HepG2 (cell line): ENCODE data around the gene CCT7. TPM values are rescaled to one million over a fixed set of nuclear protein-coding genes. Genes with fewer than 3 reads are reported as not detected.

ENCODE experiments used
- BRCA1 ChIP-seq: sonication (generic); formaldehyde crosslinking; IDR thresholded peaks from 2 replicates; pipeline ENCODE4 v1.4.0; 2020; ENCODE audit warnings: missing genetic modification reagents
- FOXC1 ChIP-seq: sonication (generic); formaldehyde crosslinking; IDR thresholded peaks from 2 replicates; pipeline ENCODE4 v1.8.0; 2022; ENCODE audit warnings: mild to moderate bottlenecking, missing genetic modification reagents, borderline replicate concordance
- HDAC1 ChIP-seq: sonication (generic); formaldehyde crosslinking; IDR thresholded peaks from 2 replicates; pipeline ENCODE4 v1.5.1; 2020; ENCODE audit warnings: mild to moderate bottlenecking, missing genetic modification reagents
- HDAC2 ChIP-seq: sonication (generic); formaldehyde crosslinking; IDR thresholded peaks from 2 replicates; pipeline ENCODE4 v1.4.0; 2020; ENCODE audit warnings: missing genetic modification reagents
- HNF4G ChIP-seq, 2 experiments: sonication (generic) in 1 of 2; formaldehyde crosslinking in 1 of 2; IDR thresholded peaks; 2 replicates each; pipeline versions ENCODE4 v1.4.0 to v1.6.1; 2011 to 2020; ENCODE audit warnings: borderline replicate concordance in 2 of 2, low read depth in 2 of 2, mild to moderate bottlenecking in 2 of 2, low read length in 1 of 2, missing genetic modification reagents in 1 of 2, moderate library complexity in 1 of 2
- KAT2B ChIP-seq: fragments of 150-350 bp; IDR thresholded peaks from 2 replicates; pipeline ENCODE4 v1.6.1; 2014; ENCODE audit warnings: low read depth, low read length, borderline replicate concordance
- KDM5A ChIP-seq: fragments of 200-600 bp; sonication (generic); IDR thresholded peaks from 2 replicates; pipeline ENCODE4 v1.7.0; 2018; ENCODE audit warnings: antibody characterized with exemption, mild to moderate bottlenecking, low read length, borderline replicate concordance
- SRY ChIP-seq: sonication (generic); formaldehyde crosslinking; IDR thresholded peaks from 2 replicates; pipeline ENCODE4 v1.8.0; 2022; ENCODE audit warnings: mild to moderate bottlenecking, missing genetic modification reagents
- ZNF225 ChIP-seq: sonication (generic); formaldehyde crosslinking; IDR thresholded peaks from 2 replicates; pipeline ENCODE4 v1.4.0; 2020; ENCODE audit warnings: mild to moderate bottlenecking, missing genetic modification reagents
- ZNF251 ChIP-seq: sonication (generic); formaldehyde crosslinking; IDR thresholded peaks from 2 replicates; pipeline ENCODE4 v1.9.0; 2021; ENCODE audit warnings: mild to moderate bottlenecking, missing genetic modification reagents
- ZNF350 ChIP-seq: sonication (generic); formaldehyde crosslinking; IDR thresholded peaks from 2 replicates; pipeline ENCODE4 v1.4.0; 2020; ENCODE audit warnings: mild to moderate bottlenecking, low read depth, missing genetic modification reagents, borderline replicate concordance
- ZNF460 ChIP-seq: sonication (generic); formaldehyde crosslinking; IDR thresholded peaks from 2 replicates; pipeline ENCODE4 v1.5.1; 2020; ENCODE audit warnings: missing genetic modification reagents, mild to moderate bottlenecking, borderline replicate concordance
- ZNF501 ChIP-seq: sonication (generic); formaldehyde crosslinking; IDR thresholded peaks from 2 replicates; pipeline ENCODE4 v1.5.1; 2020; ENCODE audit warnings: mild to moderate bottlenecking, moderate library complexity, missing genetic modification reagents
- ZNF577 ChIP-seq: sonication (generic); formaldehyde crosslinking; IDR thresholded peaks from 2 replicates; pipeline ENCODE4 v1.4.0; 2020; ENCODE audit warnings: mild to moderate bottlenecking, low read depth, missing genetic modification reagents, borderline replicate concordance
- ZSCAN9 ChIP-seq: IDR thresholded peaks from 2 replicates; pipeline ENCODE4 v1.6.1; 2016; ENCODE audit warnings: borderline replicate concordance
- polyA plus RNA-seq, 8 experiments: library from polyadenylated mRNA; depleted of rRNA in 3 of 8; stranded (reverse) in 7 of 8; unstranded in 1 of 8; fragments of >200 nt; fragmentation: Illumina TruSeq in 4 of 8; extraction: Trizol in 4 of 8; gene quantifications; 2 replicates each; pipeline versions ENCODE4 v1.2.1 to v1.2.3, GENCODE V29; 2011 to 2016; ENCODE audit warnings: low read depth in 4 of 8, missing spikeins in 1 of 8, mixed read lengths in 1 of 8; ENCODE audit not compliant: insufficient read depth in 1 of 8
- total RNA-seq, 5 experiments: library from RNA; depleted of rRNA; stranded (reverse); fragments of >200 nt; fragmentation: Illumina TruSeq; extraction: Trizol; gene quantifications; 2 replicates each; pipeline ENCODE4 v1.2.3, GENCODE V29; 2016; ENCODE audit warnings: low read depth in 1 of 5
- TF ChIP-seq, protein P1 (sequence below): sonication (generic); formaldehyde crosslinking; IDR thresholded peaks from 2 replicates; pipeline ENCODE4 v1.5.0; 2020; ENCODE audit warnings: mild to moderate bottlenecking, missing genetic modification reagents
- TF ChIP-seq, protein P2 (sequence below), 2 experiments: sonication (generic) in 1 of 2; formaldehyde crosslinking in 1 of 2; IDR thresholded peaks; 2 replicates each; pipeline versions ENCODE4 v1.4.0 to v1.6.1; 2018 to 2020; ENCODE audit warnings: missing genetic modification reagents in 2 of 2, borderline replicate concordance in 1 of 2, low read depth in 1 of 2, mild to moderate bottlenecking in 1 of 2, missing biosample characterization in 1 of 2
- TF ChIP-seq, protein P3 (sequence below): sonication (generic); formaldehyde crosslinking; IDR thresholded peaks from 2 replicates; pipeline ENCODE4 v1.4.0; 2020; ENCODE audit warnings: mild to moderate bottlenecking, low read depth, missing genetic modification reagents
- TF ChIP-seq, protein P4 (sequence below): sonication (generic); formaldehyde crosslinking; IDR thresholded peaks from 2 replicates; pipeline ENCODE4 v1.4.0; 2020; ENCODE audit warnings: missing genetic modification reagents

The CCT7 gene
- total and polyA plus RNA-seq, 2 of the 13 experiments (the other 11 are each of a cell fraction or from before 2014, with no cell fraction given), result 347 to 517 TPM

DNA sequence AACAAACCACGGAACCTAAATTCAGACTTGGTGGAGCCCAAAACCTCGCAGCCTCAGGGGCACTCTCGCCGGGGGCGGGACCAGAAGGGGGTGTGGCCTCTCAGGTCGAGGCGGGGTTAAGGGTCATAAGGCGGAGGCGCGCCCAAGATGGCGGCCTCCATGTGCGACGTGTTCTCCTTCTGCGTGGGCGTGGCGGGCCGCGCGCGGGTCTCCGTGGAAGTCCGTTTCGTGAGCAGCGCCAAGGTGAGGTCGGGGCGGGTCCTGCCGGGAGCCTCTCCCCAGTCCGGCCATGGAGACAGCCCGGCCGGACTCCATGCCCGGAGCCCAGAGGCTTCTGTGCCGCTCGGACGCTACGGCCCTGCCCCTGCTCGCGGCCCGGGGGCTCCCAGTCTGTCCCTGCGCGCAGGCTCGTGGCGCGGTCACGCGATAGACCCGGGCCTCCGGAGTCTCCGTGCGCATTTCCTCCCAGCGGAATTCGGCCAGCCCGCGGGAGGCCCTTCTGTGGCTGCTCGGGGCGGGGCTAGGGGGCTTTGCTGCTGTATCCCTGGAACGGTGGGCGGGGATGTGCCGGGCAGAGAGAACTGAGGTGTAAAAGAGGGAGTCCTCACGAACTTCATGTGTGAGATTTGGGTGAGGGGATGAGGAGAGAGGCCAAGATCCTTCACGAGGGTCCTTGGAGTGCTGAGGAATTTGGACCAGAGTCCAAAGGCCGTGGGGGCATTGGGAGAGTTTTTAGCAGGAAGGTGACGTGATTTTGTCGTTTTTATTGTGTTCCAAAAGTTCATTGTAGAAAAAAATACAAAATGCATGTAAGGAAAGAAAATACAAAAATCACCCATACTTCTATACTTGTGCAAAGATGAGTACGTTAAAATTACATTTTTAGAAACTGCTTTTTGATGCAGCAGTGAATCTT is 19.7 kb upstream of the CCT7 start, which contains the start of gene SMYD5 (continued):
- TF ChIP-seq HNF4G (IDR thresholded peaks at IDR 0.05; ENCODE audit: borderline replicate concordance, low read depth, low read length) (peak; percentile 65), HNF4G (CRISPR knock-in tag; IDR thresholded peaks at IDR 0.05; ENCODE audit: borderline replicate concordance, low read depth) (peak; percentile 32; the same call in 1 of the 2 replicates), ZNF501 (peak; percentile 95), KDM5A (peak; percentile 82; the same call in 1 of the 2 replicates), ZNF350 (CRISPR knock-in tag) (peak; percentile 87; the same call in 1 of the 2 replicates), ZSCAN9 (CRISPR knock-in tag) (peak; percentile 29; the same call in 1 of the 2 replicates), ZNF577 (CRISPR knock-in tag) (0 out of 2 replicates have a peak, but pooled peaks have one; percentile 63), FOXC1 (CRISPR knock-in tag) (peak; percentile 94), SRY (peak; percentile 80), KAT2B (no peak), BRCA1 (peak; percentile 66; the same call in 1 of the 2 replicates), ZNF251 (peak; percentile 68; the same call in 1 of the 2 replicates), HDAC1 (CRISPR knock-in tag) (peak; percentile 96), ZNF225 (CRISPR knock-in tag) (0 out of 2 replicates have a peak, but pooled peaks have one; percentile 66), ZNF460 (CRISPR knock-in tag) (no peak; the same call in 1 of the 2 replicates), HDAC2 (peak; percentile 76)
- TF ChIP-seq, protein P1, sequence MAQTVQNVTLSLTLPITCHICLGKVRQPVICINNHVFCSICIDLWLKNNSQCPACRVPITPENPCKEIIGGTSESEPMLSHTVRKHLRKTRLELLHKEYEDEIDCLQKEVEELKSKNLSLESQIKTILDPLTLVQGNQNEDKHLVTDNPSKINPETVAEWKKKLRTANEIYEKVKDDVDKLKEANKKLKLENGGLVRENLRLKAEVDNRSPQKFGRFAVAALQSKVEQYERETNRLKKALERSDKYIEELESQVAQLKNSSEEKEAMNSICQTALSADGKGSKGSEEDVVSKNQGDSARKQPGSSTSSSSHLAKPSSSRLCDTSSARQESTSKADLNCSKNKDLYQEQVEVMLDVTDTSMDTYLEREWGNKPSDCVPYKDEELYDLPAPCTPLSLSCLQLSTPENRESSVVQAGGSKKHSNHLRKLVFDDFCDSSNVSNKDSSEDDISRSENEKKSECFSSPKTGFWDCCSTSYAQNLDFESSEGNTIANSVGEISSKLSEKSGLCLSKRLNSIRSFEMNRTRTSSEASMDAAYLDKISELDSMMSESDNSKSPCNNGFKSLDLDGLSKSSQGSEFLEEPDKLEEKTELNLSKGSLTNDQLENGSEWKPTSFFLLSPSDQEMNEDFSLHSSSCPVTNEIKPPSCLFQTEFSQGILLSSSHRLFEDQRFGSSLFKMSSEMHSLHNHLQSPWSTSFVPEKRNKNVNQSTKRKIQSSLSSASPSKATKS (CRISPR knock-in tag), result peak; percentile 82; the same call in 1 of the 2 replicates
- TF ChIP-seq, protein P2, sequence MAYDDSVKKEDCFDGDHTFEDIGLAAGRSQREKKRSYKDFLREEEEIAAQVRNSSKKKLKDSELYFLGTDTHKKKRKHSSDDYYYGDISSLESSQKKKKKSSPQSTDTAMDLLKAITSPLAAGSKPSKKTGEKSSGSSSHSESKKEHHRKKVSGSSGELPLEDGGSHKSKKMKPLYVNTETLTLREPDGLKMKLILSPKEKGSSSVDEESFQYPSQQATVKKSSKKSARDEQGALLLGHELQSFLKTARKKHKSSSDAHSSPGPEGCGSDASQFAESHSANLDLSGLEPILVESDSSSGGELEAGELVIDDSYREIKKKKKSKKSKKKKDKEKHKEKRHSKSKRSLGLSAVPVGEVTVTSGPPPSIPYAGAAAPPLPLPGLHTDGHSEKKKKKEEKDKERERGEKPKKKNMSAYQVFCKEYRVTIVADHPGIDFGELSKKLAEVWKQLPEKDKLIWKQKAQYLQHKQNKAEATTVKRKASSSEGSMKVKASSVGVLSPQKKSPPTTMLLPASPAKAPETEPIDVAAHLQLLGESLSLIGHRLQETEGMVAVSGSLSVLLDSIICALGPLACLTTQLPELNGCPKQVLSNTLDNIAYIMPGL (CRISPR knock-in tag; IDR thresholded peaks at IDR 0.05; ENCODE audit: borderline replicate concordance in 1 of 2, low read depth in 1 of 2), result peak; percentile 65 to 79; a peak in 3 of 4 replicates
- TF ChIP-seq, protein P3, sequence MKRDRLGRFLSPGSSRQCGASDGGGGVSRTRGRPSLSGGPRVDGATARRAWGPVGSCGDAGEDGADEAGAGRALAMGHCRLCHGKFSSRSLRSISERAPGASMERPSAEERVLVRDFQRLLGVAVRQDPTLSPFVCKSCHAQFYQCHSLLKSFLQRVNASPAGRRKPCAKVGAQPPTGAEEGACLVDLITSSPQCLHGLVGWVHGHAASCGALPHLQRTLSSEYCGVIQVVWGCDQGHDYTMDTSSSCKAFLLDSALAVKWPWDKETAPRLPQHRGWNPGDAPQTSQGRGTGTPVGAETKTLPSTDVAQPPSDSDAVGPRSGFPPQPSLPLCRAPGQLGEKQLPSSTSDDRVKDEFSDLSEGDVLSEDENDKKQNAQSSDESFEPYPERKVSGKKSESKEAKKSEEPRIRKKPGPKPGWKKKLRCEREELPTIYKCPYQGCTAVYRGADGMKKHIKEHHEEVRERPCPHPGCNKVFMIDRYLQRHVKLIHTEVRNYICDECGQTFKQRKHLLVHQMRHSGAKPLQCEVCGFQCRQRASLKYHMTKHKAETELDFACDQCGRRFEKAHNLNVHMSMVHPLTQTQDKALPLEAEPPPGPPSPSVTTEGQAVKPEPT (CRISPR knock-in tag), result peak; percentile 84; the same call in 1 of the 2 replicates
- TF ChIP-seq, protein P4, sequence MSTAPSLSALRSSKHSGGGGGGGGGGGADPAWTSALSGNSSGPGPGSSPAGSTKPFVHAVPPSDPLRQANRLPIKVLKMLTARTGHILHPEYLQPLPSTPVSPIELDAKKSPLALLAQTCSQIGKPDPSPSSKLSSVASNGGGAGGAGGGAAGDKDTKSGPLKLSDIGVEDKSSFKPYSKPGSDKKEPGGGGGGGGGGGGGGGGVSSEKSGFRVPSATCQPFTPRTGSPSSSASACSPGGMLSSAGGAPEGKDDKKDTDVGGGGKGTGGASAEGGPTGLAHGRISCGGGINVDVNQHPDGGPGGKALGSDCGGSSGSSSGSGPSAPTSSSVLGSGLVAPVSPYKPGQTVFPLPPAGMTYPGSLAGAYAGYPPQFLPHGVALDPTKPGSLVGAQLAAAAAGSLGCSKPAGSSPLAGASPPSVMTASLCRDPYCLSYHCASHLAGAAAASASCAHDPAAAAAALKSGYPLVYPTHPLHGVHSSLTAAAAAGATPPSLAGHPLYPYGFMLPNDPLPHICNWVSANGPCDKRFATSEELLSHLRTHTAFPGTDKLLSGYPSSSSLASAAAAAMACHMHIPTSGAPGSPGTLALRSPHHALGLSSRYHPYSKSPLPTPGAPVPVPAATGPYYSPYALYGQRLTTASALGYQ, result peak; percentile 80
